Measurements from ENCODE around the gene CREB3L1.
A peak's percentile ranks its signal among the peaks of the same experiment; 100 is the strongest.

CREB3L1 gene

DNA sequence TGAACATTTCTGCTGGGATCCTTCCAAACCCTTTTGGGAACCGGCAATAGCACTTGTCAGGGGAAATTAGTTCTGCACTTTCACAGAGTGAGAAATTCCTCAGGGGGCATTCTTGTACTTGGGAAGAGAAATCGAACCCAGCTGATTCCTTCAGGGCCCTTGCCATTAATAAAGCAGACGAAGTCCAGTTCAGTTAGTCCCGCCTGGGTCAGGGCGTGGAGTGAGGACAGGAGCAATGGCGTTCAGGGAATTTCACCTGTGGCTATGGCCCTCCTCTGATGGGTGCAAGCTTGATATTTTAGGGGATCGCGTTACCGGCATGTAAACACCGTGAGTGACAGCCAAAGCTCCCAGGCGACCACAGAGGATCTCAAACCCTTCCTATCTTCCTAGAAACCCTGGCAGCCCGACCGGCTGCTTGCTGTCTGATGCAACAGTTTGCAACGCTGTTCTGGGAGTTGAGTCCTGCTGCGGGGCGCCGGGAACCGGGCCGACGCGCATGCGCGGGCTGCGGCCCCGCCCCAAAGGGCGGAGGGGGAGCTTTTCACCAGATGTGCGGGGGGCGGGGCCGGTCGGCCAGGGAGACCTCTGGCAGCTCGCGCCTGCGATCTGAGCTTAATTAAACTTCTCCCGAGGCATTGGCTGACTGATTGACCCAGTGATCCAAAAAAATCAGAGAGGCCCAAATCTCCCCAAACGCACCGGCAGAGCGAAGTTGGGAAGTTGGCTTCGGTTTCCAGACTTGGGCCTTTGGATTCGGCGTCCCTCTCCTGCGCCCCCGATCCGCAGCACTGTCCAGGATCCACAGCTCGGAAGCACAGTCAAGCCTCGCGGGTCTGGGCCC is 34.3 kb upstream of the CREB3L1 start:
- no peak for TF ChIP-seq CTCF (IDR thresholded peaks at IDR 0.05; ENCODE audit: insufficient read depth, low read depth, low read length, missing control alignments)
- peak; percentile 91 for DNase-seq (ENCODE audit: low read depth)
- peak overlapping the region; percentile 65 for H3K4me3 ChIP-seq (ENCODE audit: low read depth, low read length)

DNA sequence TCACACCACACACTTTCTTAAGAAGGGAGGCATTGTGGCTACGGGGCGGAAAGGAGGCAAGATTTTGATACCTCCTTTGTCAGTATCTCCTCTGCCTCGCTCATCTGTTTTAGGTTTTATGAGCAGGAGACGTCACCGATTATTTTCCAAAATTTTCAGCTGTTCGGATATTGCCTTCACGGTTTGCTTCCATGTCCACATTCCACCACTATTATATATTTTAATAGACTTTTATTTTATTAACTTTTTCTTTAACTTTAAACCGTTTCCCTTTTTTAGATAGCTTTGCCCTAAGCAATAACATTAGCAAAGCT is 33.7 kb upstream of the CREB3L1 start:
- DNase-seq (ENCODE audit: low read depth) = no peak
- H3K4me3 ChIP-seq (ENCODE audit: low read depth, low read length) = peak overlapping the region; percentile 65
- TF ChIP-seq CTCF (IDR thresholded peaks at IDR 0.05; ENCODE audit: insufficient read depth, low read depth, low read length, missing control alignments) = no peak

DNA sequence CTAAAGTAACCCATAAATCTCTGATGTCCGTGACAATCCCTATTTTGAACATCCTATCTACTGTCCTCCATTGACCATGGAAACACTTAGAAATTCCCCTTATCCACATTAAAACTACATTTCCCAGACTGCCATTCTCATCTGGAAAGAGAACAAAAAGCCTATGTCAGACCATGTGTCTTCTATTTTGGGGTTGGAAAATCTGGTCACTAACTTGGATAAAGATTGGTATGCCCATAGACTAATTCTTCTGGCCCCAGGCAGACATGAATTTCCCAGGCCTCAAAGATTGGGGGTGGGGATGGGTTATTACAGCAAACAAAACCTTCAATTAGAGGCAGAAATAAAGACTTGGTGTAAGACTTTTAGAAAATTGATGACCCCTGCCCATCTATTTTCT is 30.9 kb upstream of the CREB3L1 start:
- H3K4me3 ChIP-seq (ENCODE audit: low read depth, low read length) = no peak overlapping the region
- TF ChIP-seq CTCF (IDR thresholded peaks at IDR 0.05; ENCODE audit: insufficient read depth, low read depth, low read length, missing control alignments) = no peak
- DNase-seq (ENCODE audit: low read depth) = no peak

DNA sequence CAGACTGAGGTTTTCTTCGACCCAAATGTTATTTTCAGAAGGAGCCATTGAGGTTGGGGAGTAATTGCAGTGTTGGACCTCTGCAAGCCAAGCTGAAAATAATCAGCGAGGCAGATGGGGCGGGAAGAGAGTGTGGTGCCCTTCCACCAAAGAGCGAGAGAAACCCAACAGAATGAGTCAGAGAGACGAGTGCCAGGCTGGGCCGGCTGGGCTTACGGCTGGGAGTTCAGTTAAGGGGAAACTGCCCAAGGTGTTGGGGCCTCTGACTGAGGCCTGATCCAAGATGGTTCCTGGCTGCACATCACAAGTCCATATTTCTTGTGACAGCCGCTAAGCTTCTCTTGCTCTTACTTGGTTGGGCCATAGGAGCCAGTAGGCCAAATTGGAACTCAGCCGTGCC is 30.4 kb upstream of the CREB3L1 start:
- no peak for DNase-seq (ENCODE audit: low read depth)

DNA sequence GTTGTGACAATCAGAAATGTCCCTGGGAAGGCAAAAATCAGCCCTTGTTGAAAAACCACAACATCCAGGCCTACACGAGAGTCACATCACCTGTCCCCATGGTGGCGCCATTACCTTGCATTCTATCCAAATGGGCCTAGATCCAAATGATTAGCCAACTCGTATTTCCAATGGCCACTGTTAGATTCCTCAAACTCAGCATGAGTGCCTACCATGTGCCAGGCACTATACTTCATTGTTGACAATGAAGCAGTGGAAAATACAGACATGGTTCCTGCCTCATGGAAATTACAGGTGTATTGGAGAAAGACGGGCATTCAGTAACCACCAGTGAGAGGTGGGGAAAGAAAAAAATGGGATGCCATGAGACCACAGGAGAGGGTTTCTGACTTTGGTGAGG is 29.8 kb upstream of the CREB3L1 start:
- TF ChIP-seq CTCF (IDR thresholded peaks at IDR 0.05; ENCODE audit: insufficient read depth, low read depth, low read length, missing control alignments) = peak; percentile 54
- no peak overlapping the region for H3K4me3 ChIP-seq (ENCODE audit: low read depth, low read length)
- peak; percentile 76 for DNase-seq (ENCODE audit: low read depth)

More for the DNA sequence above, 30.4 kb upstream of the CREB3L1 start:
- H3K4me3 ChIP-seq (ENCODE audit: low read depth, low read length) = no peak overlapping the region
- TF ChIP-seq CTCF (IDR thresholded peaks at IDR 0.05; ENCODE audit: insufficient read depth, low read depth, low read length, missing control alignments) = no peak

GRCh38 chr11:46248289-46249102 is 29.0 kb upstream of the CREB3L1 start:
- no peak for TF ChIP-seq CTCF (IDR thresholded peaks at IDR 0.05; ENCODE audit: insufficient read depth, low read depth, low read length, missing control alignments)
- no peak overlapping the region for H3K4me3 ChIP-seq (ENCODE audit: low read depth, low read length)
- DNase-seq (ENCODE audit: low read depth) = no peak

All from GM12865 (cell line).